ENCODE measurements around the gene DIP2B.

GRCh38 chr12:50620978-50621360 is 116.2 kb downstream of the DIP2B start:
- TF ChIP-seq CTCF (IDR thresholded peaks at IDR 0.05 in 8 of 11, conservative IDR thresholded peaks at IDR 0.05 in 3 of 11) (no peak), POLR2A (IDR thresholded peaks at IDR 0.05) (no peak), POLR2AphosphoS5 (IDR thresholded peaks at IDR 0.05) (no peak)

Data from spleen (tissue), 7 donors.